Tibial nerve (tissue), 4 donors: ENCODE measurements around the gene FGD5.

Experiments
- EP300 ChIP-seq, 2 donors: sonication (generic); formaldehyde crosslinking; IDR thresholded peaks; one replicate each; pipeline ENCODE4 v1.6.1; 2017; ENCODE audit warnings: antibody characterized with exemption in 2 of 2, mild to moderate bottlenecking in 1 of 2
- TF ChIP-seq, protein P1 (sequence below), 5 experiments: fragments of 200-600 bp in 3 of 5; fragments of 450-650 bp in 2 of 5; sonication (generic) in 3 of 5; IDR thresholded peaks; one replicate each; pipeline ENCODE4 v1.5.1; 2016 to 2019; ENCODE audit warnings: antibody characterized with exemption in 5 of 5, mild to moderate bottlenecking in 3 of 5, moderate library complexity in 2 of 5

DNA sequence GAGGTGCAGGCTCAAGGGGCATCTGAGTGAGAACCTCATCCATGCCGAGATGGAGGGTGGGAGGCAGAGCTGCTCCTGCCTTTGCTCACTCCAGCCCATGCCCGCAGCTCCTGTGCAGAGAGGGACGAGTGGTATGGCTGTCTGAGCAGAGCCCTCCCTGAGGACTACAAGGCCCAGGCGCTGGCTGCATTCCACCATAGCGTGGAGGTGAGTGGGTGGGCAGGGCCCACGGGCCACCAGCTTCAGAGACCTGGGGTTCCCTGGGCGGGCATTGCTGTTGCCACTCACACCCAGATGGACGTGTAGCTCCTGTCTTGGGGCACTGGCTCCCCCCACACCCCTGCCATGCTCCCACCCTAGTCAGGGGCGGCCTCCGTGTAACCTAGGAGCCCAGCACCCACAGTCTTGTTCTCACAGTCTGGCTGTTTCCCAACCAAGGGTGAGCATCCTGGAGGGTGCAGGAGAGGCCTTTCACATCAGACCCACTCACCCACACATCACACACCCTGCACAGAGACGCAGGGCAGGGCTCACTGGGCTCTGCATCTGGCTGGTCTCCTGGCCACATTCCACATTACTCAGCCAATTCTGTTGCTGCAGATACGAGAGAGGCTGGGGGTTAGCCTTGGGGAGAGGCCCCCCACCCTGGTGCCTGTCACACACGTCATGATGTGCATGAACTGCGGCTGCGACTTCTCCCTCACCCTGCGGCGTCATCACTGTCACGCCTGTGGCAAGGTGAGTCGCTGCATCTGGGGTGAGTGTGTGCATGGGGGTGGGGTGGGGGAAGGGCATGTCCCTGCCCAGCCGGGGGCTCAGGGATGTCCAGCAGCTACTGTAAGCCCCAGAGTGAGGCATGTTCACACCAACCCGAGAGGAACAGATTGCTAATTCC, 103.3 kb downstream of the FGD5 start:
- TF ChIP-seq EP300 (IDR thresholded peaks at IDR 0.05): no peak
- TF ChIP-seq, protein P1, sequence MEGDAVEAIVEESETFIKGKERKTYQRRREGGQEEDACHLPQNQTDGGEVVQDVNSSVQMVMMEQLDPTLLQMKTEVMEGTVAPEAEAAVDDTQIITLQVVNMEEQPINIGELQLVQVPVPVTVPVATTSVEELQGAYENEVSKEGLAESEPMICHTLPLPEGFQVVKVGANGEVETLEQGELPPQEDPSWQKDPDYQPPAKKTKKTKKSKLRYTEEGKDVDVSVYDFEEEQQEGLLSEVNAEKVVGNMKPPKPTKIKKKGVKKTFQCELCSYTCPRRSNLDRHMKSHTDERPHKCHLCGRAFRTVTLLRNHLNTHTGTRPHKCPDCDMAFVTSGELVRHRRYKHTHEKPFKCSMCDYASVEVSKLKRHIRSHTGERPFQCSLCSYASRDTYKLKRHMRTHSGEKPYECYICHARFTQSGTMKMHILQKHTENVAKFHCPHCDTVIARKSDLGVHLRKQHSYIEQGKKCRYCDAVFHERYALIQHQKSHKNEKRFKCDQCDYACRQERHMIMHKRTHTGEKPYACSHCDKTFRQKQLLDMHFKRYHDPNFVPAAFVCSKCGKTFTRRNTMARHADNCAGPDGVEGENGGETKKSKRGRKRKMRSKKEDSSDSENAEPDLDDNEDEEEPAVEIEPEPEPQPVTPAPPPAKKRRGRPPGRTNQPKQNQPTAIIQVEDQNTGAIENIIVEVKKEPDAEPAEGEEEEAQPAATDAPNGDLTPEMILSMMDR (IDR thresholded peaks at IDR 0.05): no peak
